ENCODE data around the gene CRYBG3. TPM values are rescaled to one million over a fixed set of nuclear protein-coding genes. Genes with fewer than 3 reads are reported as not detected.

The CRYBG3 gene
- total and polyA plus RNA-seq, 2 of the 13 experiments (the other 11 are each of a cell fraction or from before 2014, with no cell fraction given), result 3.8 to 15.9 TPM

DNA sequence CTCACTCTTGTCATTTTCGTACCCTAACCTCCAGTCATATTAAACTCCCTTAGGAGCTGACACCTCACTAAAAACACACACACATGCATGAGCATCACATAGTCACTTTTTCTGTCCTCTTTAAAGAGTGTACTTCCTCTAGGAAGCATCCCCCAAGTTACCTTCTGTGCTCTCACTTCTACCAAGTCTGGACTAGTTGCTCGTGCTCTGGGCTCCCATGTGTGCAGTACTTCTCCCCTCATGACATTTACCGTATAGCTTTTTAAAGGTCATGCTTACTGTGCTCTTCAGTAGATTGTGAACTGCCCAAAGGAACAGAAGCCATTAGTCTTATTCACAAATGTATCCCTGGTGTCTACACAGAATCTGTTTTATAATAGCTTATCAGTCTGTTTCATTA, 42.0 kb downstream of the CRYBG3 start (continued):
- TF ChIP-seq ZNF749 (CRISPR knock-in tag; IDR thresholded peaks at IDR 0.05; ENCODE audit: borderline replicate concordance), result no peak
- TF ChIP-seq, protein P1, sequence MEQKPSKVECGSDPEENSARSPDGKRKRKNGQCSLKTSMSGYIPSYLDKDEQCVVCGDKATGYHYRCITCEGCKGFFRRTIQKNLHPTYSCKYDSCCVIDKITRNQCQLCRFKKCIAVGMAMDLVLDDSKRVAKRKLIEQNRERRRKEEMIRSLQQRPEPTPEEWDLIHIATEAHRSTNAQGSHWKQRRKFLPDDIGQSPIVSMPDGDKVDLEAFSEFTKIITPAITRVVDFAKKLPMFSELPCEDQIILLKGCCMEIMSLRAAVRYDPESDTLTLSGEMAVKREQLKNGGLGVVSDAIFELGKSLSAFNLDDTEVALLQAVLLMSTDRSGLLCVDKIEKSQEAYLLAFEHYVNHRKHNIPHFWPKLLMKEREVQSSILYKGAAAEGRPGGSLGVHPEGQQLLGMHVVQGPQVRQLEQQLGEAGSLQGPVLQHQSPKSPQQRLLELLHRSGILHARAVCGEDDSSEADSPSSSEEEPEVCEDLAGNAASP (CRISPR knock-in tag; IDR thresholded peaks at IDR 0.05; ENCODE audit: borderline replicate concordance), result no peak
- TF ChIP-seq ZNF33B (CRISPR knock-in tag; IDR thresholded peaks at IDR 0.05), result no peak
- TF ChIP-seq, protein P2, sequence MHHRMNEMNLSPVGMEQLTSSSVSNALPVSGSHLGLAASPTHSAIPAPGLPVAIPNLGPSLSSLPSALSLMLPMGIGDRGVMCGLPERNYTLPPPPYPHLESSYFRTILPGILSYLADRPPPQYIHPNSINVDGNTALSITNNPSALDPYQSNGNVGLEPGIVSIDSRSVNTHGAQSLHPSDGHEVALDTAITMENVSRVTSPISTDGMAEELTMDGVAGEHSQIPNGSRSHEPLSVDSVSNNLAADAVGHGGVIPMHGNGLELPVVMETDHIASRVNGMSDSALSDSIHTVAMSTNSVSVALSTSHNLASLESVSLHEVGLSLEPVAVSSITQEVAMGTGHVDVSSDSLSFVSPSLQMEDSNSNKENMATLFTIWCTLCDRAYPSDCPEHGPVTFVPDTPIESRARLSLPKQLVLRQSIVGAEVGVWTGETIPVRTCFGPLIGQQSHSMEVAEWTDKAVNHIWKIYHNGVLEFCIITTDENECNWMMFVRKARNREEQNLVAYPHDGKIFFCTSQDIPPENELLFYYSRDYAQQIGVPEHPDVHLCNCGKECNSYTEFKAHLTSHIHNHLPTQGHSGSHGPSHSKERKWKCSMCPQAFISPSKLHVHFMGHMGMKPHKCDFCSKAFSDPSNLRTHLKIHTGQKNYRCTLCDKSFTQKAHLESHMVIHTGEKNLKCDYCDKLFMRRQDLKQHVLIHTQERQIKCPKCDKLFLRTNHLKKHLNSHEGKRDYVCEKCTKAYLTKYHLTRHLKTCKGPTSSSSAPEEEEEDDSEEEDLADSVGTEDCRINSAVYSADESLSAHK (CRISPR knock-in tag; IDR thresholded peaks at IDR 0.05; ENCODE audit: borderline replicate concordance), result no peak
- no peak for TF ChIP-seq TEAD3 (CRISPR knock-in tag; optimal IDR thresholded peaks at IDR 0.05; ENCODE audit: borderline replicate concordance)
- no peak for TF ChIP-seq KLF15 (CRISPR knock-in tag; IDR thresholded peaks at IDR 0.05; ENCODE audit: borderline replicate concordance)

DNA sequence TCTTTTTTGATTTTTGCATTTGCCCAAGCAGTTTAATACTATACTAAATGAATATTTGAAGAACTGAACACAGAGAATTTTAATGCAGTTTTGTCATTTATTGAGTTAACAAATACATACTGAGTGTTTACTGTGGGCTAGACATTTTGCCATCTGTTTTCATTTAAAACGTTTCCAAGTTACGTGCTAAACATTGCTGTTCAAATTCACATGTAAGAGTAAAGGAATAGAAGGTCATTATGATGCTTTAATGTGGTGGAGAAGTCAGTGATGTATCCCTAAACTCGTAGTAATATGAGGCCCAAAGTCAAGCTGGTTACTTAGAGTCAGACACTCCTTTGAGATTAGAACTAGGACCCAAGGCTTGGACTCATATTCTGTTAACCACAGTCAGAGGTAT, 49.4 kb downstream of the CRYBG3 start:
- H3K27ac ChIP-seq (ENCODE audit: extremely low read length, insufficient read depth, low read length), result no peak overlapping the region
- no TSS peak for BruUV-seq (replicated peaks)
- H3K9ac ChIP-seq (ENCODE audit: insufficient read depth, low read depth, low read length), result no peak overlapping the region
- H3K9me3 ChIP-seq (ENCODE audit: low read length), result no peaks in the 10 kb centered on the region
- H4K20me1 ChIP-seq (ENCODE audit: insufficient read depth, low read length), result no peaks in the 10 kb centered on the region
- FAIRE-seq, result no peak
- H3K4me2 ChIP-seq (ENCODE audit: low read depth, low read length), result no peak overlapping the region
- ChIA-PET POLR2A (no interaction called here), CTCF (ENCODE audit: low intra/inter-chr PET ratio, low total read pairs) (no interaction called here)
- ATAC-seq, result no peak
- 89% methylated on average over 3 of the region's 3 CpGs for WGBS (ENCODE audit: low lambda C conversion rate)
- H3K36me3 ChIP-seq (replicated peaks in 1 of 2; ENCODE audit: control insufficient read depth in 1 of 2, insufficient read depth in 2 of 2, low read length in 2 of 2), result no peaks in the 10 kb centered on the region; a peak in 2 of 5 replicates
- DNase-seq (ENCODE audit: low spot score), result no peak
- H3K4me1 ChIP-seq (ENCODE audit: insufficient read depth, low read length), result no peaks in the 10 kb centered on the region
- H3K27me3 ChIP-seq (ENCODE audit: control insufficient read depth in 1 of 2, insufficient read depth in 2 of 2, low read length in 2 of 2), result no peaks in the 10 kb centered on the region
- H2AFZ ChIP-seq (ENCODE audit: low read length), result no peak overlapping the region
- in situ Hi-C loops (cut with HindIII; ENCODE audit: extremely low pct_ligation_motif_present, low pct_unique_long_range_greater_than_20kb) (no loop called here), intact Hi-C loops (cut with micrococcal nuclease; ENCODE audit: unreplicated experiment) (no loop called here)
- H3K4me3 ChIP-seq (replicated peaks in 1 of 3; ENCODE audit: insufficient read depth in 1 of 3, low read depth in 2 of 3, low read length in 3 of 3), result no peak overlapping the region
- no peaks in the 10 kb centered on the region for H3K79me2 ChIP-seq (ENCODE audit: insufficient read depth, low read length)
- TF ChIP-seq NRL (CRISPR knock-in tag; IDR thresholded peaks at IDR 0.05; ENCODE audit: borderline replicate concordance), result no peak
